GM21576 (cell line): ENCODE results near the gene THSD7B.
"Not testable (repeated sequence)": the region's sequence is repeated elsewhere in the genome, so short reads cannot be mapped to it uniquely, and the experiment has no call there.

ENCODE experiments used
- ATAC-seq: cut with Tn5 transposase; IDR thresholded peaks from one replicate; pipeline ENCODE4 v1.9.1; 2021; ENCODE audit warnings: mild to moderate bottlenecking, moderate library complexity; ENCODE audit not compliant: unreplicated experiment

The THSD7B gene

GRCh38 chr2:137021763-137022162, 256.4 kb downstream of the THSD7B start:
- no peak for ATAC-seq

DNA sequence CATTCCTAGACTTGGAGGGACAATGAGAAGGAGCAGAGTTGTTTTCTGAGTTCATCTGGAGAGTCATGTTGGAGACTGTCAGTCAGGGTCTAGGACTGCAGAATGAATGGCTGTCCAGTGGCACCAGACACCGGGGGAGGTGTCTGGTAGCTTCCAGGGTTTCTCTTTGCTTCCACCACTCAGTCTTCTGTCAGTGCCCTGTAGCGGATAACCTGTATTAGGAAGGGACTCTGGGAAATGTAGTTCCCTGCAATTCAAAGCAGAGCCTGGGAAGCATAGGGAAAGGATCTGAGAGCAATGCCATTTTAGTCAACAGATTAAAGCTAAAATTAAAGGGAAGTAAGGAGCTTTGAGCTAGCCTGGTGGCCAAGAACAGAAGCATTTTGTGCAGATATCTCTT, 257.9 kb downstream of the THSD7B start:
- ATAC-seq: no peak

DNA sequence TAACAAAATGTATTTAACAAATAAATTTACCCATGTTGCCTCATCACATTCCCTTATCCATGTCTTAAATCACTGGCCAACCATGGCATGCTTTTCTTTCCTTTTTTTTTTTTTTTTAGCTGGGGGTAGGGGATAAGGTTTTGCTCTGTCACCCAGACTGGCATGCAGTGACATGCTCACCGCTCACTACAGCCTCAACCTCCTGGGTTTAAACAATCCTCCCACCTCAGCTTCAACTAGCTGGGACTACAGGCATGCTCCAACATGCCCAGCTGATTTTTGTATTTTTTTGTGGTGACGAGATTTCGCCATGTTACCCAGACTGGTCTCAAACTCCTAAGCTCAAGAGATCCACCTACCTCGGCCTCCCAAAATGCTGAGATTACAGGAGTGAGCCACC, 266.4 kb downstream of the THSD7B start:
- ATAC-seq: no peak

GRCh38 chr2:137036619-137037018, 271.3 kb downstream of the THSD7B start:
- no peak for ATAC-seq

GRCh38 chr2:137039482-137040152, 274.3 kb downstream of the THSD7B start:
- no peak for ATAC-seq

- ATAC-seq: no peak
Observed at GRCh38 chr2:137047369-137047768, 282.0 kb downstream of the THSD7B start.

- no peak for ATAC-seq
Observed at GRCh38 chr2:137048455-137048854, 283.1 kb downstream of the THSD7B start.

GRCh38 chr2:137049518-137049917, 284.2 kb downstream of the THSD7B start:
- ATAC-seq: no peak

GRCh38 chr2:137050949-137051348, 285.6 kb downstream of the THSD7B start:
- no peak for ATAC-seq

DNA sequence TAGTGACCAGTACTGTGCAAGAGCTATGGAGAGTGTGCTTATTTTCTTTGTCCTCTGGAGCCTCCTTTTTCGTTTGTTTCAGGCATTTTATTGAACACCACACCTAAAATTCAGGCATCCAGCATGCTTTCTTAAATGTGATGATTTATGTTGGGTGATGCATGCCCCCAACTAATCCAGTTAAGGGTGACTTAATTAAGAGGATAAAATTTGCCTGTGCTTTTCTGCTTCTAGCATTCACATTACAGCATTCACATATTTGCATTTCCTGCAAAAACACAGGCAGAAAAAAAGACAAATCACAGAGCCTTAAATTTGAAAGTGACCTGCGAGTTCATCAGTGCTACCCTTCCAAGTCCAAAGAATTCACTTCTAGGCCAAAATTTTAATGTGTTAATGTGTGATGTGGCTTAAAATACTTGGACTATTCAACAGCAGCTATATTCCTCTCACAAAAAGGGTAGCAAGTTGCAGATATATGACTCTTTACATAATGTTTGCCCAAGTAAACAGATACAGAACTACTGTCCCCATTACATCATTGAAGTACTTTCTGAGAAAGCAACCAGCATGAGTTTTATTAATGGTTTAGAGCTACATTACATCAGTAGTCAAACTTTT, 286.5 kb downstream of the THSD7B start:
- ATAC-seq: no peak

DNA sequence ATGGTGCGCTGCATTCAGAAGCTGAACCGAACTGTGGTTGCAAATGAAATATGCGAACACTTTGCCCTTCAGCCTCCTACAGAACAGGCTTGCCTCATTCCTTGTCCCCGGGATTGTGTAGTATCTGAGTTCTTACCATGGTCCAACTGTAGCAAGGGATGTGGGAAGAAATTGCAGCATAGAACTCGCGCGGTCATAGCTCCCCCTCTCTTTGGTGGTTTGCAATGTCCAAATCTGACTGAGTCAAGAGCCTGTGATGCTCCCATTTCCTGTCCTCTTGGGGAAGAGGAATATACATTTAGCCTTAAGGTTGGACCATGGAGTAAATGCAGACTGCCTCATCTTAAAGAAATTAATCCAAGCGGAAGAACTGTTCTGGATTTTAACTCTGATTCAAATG, 291.4 kb downstream of the THSD7B start:
- no peak for ATAC-seq

DNA sequence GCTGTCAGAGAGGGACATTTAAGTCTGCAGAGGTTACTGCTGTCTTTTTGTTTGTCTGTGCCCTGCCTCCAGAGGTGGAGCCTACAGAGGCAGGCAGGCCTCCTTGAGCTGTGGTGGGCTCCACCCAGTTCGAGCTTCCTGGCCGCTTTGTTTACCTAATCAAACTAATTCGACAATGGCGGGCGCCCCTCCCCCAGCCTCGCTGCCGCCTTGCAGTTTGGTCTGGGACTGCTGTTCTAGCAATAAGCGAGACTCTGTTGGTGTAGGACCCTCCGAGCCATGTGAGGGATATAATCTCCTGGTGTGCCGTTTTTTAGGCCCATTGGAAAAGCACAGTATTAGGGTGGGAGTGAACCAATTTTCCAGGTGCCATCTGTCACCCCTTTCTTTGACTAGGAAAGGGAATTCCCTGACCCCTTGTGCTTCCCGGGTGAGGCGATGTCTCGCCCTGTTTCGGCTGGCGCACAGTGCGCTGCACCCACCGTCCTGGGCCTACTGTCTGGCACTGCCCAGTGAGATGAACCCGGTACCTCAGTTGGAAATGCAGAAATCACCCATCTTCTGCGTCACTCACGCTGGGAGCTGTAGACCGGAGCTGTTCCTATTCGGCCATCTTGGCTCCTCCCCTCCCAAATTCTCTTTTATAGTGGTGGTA, 310.9 kb downstream of the THSD7B start:
- ATAC-seq: not testable (repeated sequence)

DNA sequence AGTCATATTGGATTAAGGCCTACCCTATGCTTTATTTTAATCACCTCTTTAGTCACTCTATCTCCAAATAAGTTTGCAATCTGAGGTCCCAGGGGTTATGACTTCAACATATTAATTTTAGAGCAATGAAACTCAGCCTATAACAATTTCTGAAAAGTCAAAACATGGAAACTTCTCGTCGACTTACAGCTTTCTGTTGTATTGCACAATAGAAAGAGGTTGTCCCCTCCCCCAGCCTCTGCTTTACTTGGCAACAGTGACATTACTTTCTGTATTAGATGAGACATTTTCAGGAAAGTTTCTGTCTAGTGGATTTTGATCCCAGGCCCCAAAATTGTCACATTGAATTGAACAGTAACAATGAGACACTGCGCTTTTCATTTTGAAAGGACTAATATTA, 326.4 kb downstream of the THSD7B start:
- no peak for ATAC-seq

- ATAC-seq: no peak
Observed at GRCh38 chr2:137093116-137093515, 327.8 kb downstream of the THSD7B start.

- no peak for ATAC-seq
Observed at GRCh38 chr2:137096187-137096586, 330.8 kb downstream of the THSD7B start.

GRCh38 chr2:137096693-137097092, 331.3 kb downstream of the THSD7B start:
- no peak for ATAC-seq

DNA sequence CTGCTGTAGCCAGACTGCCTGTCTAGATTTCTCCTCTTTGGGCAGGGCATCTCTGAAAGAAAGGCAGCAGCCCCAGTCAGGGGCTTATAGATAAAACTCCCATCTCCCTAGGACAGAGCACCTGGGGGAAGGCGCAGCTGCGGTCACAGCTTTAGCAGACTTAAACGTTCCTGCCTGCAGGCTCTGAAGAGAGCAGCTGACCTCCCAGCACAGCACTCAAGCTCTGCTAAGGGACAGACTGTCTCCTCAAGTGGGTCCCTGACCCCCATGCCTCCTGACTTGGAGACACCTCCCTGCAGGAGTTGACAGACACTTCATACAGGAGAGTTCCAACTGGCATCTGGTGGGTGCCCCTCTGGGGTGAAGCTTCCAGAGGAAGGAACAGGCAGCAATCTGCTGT, 336.5 kb downstream of the THSD7B start:
- ATAC-seq: not testable (repeated sequence)

- no peak for ATAC-seq
Observed at GRCh38 chr2:137107904-137108303, 342.6 kb downstream of the THSD7B start.

GRCh38 chr2:137111896-137112295, 346.6 kb downstream of the THSD7B start:
- no peak for ATAC-seq

DNA sequence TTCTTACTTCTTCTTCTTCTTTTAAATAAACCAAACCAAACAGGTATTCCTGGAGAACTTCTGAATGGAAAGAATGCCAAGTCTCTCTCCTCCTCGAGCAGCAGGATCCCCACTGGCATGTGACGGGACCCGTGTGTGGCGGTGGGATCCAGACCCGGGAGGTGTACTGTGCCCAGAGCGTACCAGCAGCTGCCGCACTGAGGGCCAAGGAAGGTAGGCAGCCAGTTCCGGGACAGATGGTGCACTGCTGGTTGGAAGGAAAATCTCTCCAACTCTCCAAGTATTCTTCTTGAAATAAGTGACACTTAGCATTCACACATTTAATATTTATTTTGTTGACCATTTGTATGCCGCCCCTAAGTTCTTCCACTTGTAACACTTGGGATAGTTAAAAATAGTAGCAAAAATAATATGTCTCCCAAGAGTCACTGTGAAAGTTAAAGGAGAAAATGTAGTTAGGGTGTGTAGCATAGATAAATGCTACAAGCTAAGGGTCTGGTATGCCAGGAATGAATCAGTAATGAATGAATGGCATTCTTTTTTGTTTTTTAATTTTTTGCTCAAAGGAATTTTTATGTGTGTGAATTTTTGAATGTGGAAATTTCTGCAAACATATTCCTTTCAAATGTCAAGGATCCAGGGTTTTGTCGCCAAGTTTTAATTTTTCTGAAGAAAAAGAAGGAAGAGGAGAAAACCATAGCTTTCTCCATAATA, 349.9 kb downstream of the THSD7B start:
- ATAC-seq: no peak

GRCh38 chr2:137115795-137116089, 350.4 kb downstream of the THSD7B start:
- no peak for ATAC-seq

DNA sequence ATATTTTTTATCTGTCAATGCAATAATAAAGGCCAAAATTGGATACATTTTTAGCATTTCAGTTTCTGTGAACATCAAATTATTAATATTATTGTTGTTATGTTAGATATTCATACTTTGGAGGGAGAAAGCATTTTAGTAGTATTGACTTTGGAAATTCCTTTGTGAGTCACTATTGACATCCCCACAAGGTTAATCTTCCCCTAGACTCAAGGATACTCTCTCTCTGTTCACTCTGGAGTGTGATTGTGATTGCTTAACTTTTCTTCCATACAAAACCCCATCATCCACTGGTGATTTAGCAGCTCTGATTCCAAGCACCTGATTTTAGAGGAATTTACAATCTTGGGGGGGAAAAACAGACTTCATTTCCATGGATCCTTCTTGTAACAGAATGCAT, 352.0 kb downstream of the THSD7B start:
- ATAC-seq: no peak
